ENCODE data around the gene SARNP. TPM values are rescaled to one million over a fixed set of nuclear protein-coding genes. Genes with fewer than 3 reads are reported as not detected.
A peak's percentile ranks its signal among the peaks of the same experiment; 100 is the strongest.
"Not testable (repeated sequence)": the region's sequence is repeated elsewhere in the genome, so short reads cannot be mapped to it uniquely, and the experiment has no call there.

SARNP gene
- 109 and 132 TPM in 2 replicates for total RNA-seq (2014; rRNA removed; shearing (Covaris generic))

- Histone ChIP-seq H3K4me1 (peaks cover 8% of the 10 kb centered on the region), H3K4me3 (peak within 1 kb of the TSS; percentile 87), H3K36me3 (peaks cover 52% of the 10 kb centered on the region), H3K9me3 (replicated peaks) (no peaks in the 10 kb centered on the region), H3K27ac (peak within 1 kb of the TSS; percentile 73), H3K27me3 (no peaks in the 10 kb centered on the region)
- DNase-seq: peak; percentile 98 to 99
Measured at GRCh38 chr12:55817345-55818139, at the start of gene SARNP, which contains the start of gene ORMDL2. TSS of gene SARNP (minus strand) at chr12:55817724. CDS start at chr12:55817701, 23 bp downstream. TSS of gene ORMDL2 (plus strand) at chr12:55818041. CDS start at chr12:55819000, 959 bp downstream.

- not testable (repeated sequence) for H3K27me3 ChIP-seq; H3K27ac ChIP-seq; H3K9me3 ChIP-seq (replicated peaks); H3K36me3 ChIP-seq; DNase-seq; H3K4me3 ChIP-seq; H3K4me1 ChIP-seq
Measured at GRCh38 chr12:55866454-55867004, 49.0 kb upstream of the SARNP start.

GRCh38 chr12:55865327-55865726, 47.8 kb upstream of the SARNP start:
- no peak for DNase-seq
- Histone ChIP-seq H3K9me3 (replicated peaks) (no peaks in the 10 kb centered on the region), H3K4me3 (no peak overlapping the region), H3K4me1 (no peaks in the 10 kb centered on the region), H3K36me3 (no peaks in the 10 kb centered on the region), H3K27ac (no peak overlapping the region), H3K27me3 (no peaks in the 10 kb centered on the region)

GRCh38 chr12:55862931-55863330, 45.4 kb upstream of the SARNP start:
- not testable (repeated sequence) for H3K27ac ChIP-seq; H3K36me3 ChIP-seq; H3K4me3 ChIP-seq; H3K27me3 ChIP-seq; H3K9me3 ChIP-seq (replicated peaks); H3K4me1 ChIP-seq; DNase-seq

- no peak for DNase-seq
- no peaks in the 10 kb centered on the region for H3K27me3 ChIP-seq
- H3K4me3 ChIP-seq: no peak overlapping the region
- H3K36me3 ChIP-seq: no peaks in the 10 kb centered on the region
- no peaks in the 10 kb centered on the region for H3K4me1 ChIP-seq
- H3K9me3 ChIP-seq (replicated peaks): no peaks in the 10 kb centered on the region
- no peak overlapping the region for H3K27ac ChIP-seq
Measured at GRCh38 chr12:55862286-55862685, 44.8 kb upstream of the SARNP start.

GRCh38 chr12:55861871-55862270, 44.3 kb upstream of the SARNP start:
- H3K27ac ChIP-seq: no peak overlapping the region
- H3K4me3 ChIP-seq: no peak overlapping the region
- no peak for DNase-seq

GRCh38 chr12:55861396-55861795, 43.9 kb upstream of the SARNP start:
- Histone ChIP-seq H3K4me1 (no peaks in the 10 kb centered on the region), H3K36me3 (no peaks in the 10 kb centered on the region), H3K4me3 (no peak overlapping the region), H3K9me3 (replicated peaks) (no peaks in the 10 kb centered on the region), H3K27me3 (no peaks in the 10 kb centered on the region), H3K27ac (no peak overlapping the region)
- no peak for DNase-seq

More at GRCh38 chr12:55861871-55862270, 44.3 kb upstream of the SARNP start:
- Histone ChIP-seq H3K4me1 (no peaks in the 10 kb centered on the region), H3K9me3 (replicated peaks) (no peaks in the 10 kb centered on the region), H3K36me3 (no peaks in the 10 kb centered on the region), H3K27me3 (no peaks in the 10 kb centered on the region)

GRCh38 chr12:55852740-55853139, 35.2 kb upstream of the SARNP start:
- H3K27ac ChIP-seq: no peak overlapping the region
- DNase-seq: no peak

GRCh38 chr12:55850893-55851292, 33.4 kb upstream of the SARNP start:
- H3K9me3 ChIP-seq (replicated peaks): no peaks in the 10 kb centered on the region
- H3K27me3 ChIP-seq: no peaks in the 10 kb centered on the region; the same call in 1 of the 2 replicates
- H3K4me1 ChIP-seq: peaks cover 13% of the 10 kb centered on the region; the same call in 1 of the 2 replicates
- H3K36me3 ChIP-seq: no peaks in the 10 kb centered on the region
- H3K4me3 ChIP-seq: no peak overlapping the region
- DNase-seq: no peak
- no peak overlapping the region for H3K27ac ChIP-seq

More at GRCh38 chr12:55852740-55853139, 35.2 kb upstream of the SARNP start:
- no peaks in the 10 kb centered on the region; the same call in 1 of the 2 replicates for H3K27me3 ChIP-seq
- peaks cover 6% of the 10 kb centered on the region; the same call in 1 of the 2 replicates for H3K4me1 ChIP-seq
- no peak overlapping the region for H3K4me3 ChIP-seq
- no peaks in the 10 kb centered on the region for H3K36me3 ChIP-seq
- H3K9me3 ChIP-seq (replicated peaks): no peaks in the 10 kb centered on the region

- Histone ChIP-seq H3K27ac (no peak overlapping the region), H3K27me3 (no peaks in the 10 kb centered on the region; the same call in 1 of the 2 replicates), H3K4me1 (peaks cover 13% of the 10 kb centered on the region; the same call in 1 of the 2 replicates), H3K36me3 (no peaks in the 10 kb centered on the region), H3K4me3 (no peak overlapping the region), H3K9me3 (replicated peaks) (no peaks in the 10 kb centered on the region)
- no peak for DNase-seq
Measured at GRCh38 chr12:55850401-55850800, 32.9 kb upstream of the SARNP start.

GRCh38 chr12:55849616-55850343, 32.3 kb upstream of the SARNP start:
- H3K27me3 ChIP-seq: no peaks in the 10 kb centered on the region
- no peak for DNase-seq
- no peaks in the 10 kb centered on the region for H3K9me3 ChIP-seq (replicated peaks)
- peaks cover 13% of the 10 kb centered on the region; the same call in 1 of the 2 replicates for H3K4me1 ChIP-seq
- no peak overlapping the region for H3K4me3 ChIP-seq
- H3K27ac ChIP-seq: no peak overlapping the region
- no peaks in the 10 kb centered on the region for H3K36me3 ChIP-seq

- H3K27ac ChIP-seq: peak overlapping the region; percentile 15
- DNase-seq: peak; percentile 85 to 86
- H3K9me3 ChIP-seq (replicated peaks): no peaks in the 10 kb centered on the region
- H3K27me3 ChIP-seq: no peaks in the 10 kb centered on the region
- peaks cover 20% of the 10 kb centered on the region for H3K4me1 ChIP-seq
- peak overlapping the region; percentile 17 for H3K4me3 ChIP-seq
- no peaks in the 10 kb centered on the region for H3K36me3 ChIP-seq
Measured at GRCh38 chr12:55847603-55848291, 30.2 kb upstream of the SARNP start.

GRCh38 chr12:55847033-55847432, 29.5 kb upstream of the SARNP start:
- H3K27ac ChIP-seq: peak overlapping the region; percentile 15; the same call in 1 of the 2 replicates
- no peaks in the 10 kb centered on the region for H3K27me3 ChIP-seq
- DNase-seq: peak; percentile 17 to 36
- H3K9me3 ChIP-seq (replicated peaks): no peaks in the 10 kb centered on the region
- H3K4me3 ChIP-seq: no peak overlapping the region; the same call in 1 of the 2 replicates
- no peaks in the 10 kb centered on the region for H3K36me3 ChIP-seq
- H3K4me1 ChIP-seq: peaks cover 24% of the 10 kb centered on the region

- no peaks in the 10 kb centered on the region for H3K36me3 ChIP-seq
- no peak overlapping the region for H3K27ac ChIP-seq
- H3K4me1 ChIP-seq: peaks cover 24% of the 10 kb centered on the region
- no peak for DNase-seq
- H3K9me3 ChIP-seq (replicated peaks): no peaks in the 10 kb centered on the region
- H3K4me3 ChIP-seq: no peak overlapping the region
- no peaks in the 10 kb centered on the region for H3K27me3 ChIP-seq
Measured at GRCh38 chr12:55845785-55846496, 28.4 kb upstream of the SARNP start.

All from SJCRH30 (cell line).